Measurements from ENCODE around the gene OR2V2. TPM values are rescaled to one million over a fixed set of nuclear protein-coding genes. Genes with fewer than 3 reads are reported as not detected.

OR2V2 gene
- total RNA-seq, 2 experiments from 2014 or later: not detected

DNA sequence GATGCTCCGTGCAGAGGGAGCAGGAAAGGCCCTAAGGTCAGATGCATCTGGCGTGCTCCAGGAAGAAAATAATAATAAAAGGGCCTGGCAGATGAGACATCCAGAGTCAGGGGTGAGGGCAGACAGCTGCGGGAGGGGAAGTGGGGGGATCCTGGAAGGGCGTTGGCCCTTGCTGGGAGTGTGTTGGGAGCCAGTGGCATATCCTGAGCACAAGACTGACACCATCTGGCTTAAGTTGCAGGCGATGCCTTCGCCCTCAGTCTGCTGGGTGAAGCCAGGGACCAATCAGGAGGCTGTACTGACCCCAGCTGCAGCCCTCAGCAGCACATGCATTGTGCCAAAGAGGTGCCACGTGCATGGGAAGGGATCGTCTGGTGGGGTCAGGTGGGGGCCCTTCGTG, 3.8 kb downstream of the OR2V2 start:
- CTCF ChIA-PET: no interaction called here
- H3K27me3 ChIP-seq (ENCODE audit: control insufficient read depth in 1 of 2, insufficient read depth in 2 of 2, low read length in 2 of 2): peaks cover 0 to 22% of the 10 kb centered on the region in 2 experiments
- no peaks in the 10 kb centered on the region for H3K4me1 ChIP-seq (ENCODE audit: insufficient read depth, low read length)
- no peak for DNase-seq
- no peak overlapping the region for H3K4me3 Mint-ChIP-seq
- H3K27me3 Mint-ChIP-seq: peaks cover 31% of the 10 kb centered on the region
- ATAC-seq (ENCODE audit: poor library complexity): no peak
- H3K36me3 Mint-ChIP-seq (ENCODE audit: low read depth): no peaks in the 10 kb centered on the region
- H3K36me3 ChIP-seq (ENCODE audit: insufficient read depth, low read length): no peaks in the 10 kb centered on the region
- H3K4me1 Mint-ChIP-seq (ENCODE audit: low read depth): peaks cover 5% of the 10 kb centered on the region
- TF ChIP-seq, protein P1, sequence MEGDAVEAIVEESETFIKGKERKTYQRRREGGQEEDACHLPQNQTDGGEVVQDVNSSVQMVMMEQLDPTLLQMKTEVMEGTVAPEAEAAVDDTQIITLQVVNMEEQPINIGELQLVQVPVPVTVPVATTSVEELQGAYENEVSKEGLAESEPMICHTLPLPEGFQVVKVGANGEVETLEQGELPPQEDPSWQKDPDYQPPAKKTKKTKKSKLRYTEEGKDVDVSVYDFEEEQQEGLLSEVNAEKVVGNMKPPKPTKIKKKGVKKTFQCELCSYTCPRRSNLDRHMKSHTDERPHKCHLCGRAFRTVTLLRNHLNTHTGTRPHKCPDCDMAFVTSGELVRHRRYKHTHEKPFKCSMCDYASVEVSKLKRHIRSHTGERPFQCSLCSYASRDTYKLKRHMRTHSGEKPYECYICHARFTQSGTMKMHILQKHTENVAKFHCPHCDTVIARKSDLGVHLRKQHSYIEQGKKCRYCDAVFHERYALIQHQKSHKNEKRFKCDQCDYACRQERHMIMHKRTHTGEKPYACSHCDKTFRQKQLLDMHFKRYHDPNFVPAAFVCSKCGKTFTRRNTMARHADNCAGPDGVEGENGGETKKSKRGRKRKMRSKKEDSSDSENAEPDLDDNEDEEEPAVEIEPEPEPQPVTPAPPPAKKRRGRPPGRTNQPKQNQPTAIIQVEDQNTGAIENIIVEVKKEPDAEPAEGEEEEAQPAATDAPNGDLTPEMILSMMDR (IDR thresholded peaks at IDR 0.05): no peak
- no peaks in the 10 kb centered on the region for H3K9me3 Mint-ChIP-seq
- intact Hi-C loops (cut with DNase I, micrococcal nuclease): loop anchor here (10.0 kb wide), 2 partner anchors 366 to 656 kb away; partner anchors contain the start of gene CNOT6 (in 1 of the 2)
- no peak overlapping the region for H3K4me3 ChIP-seq (ENCODE audit: low read length)
- H3K9me3 ChIP-seq (ENCODE audit: control insufficient read depth in 1 of 2, insufficient read depth in 1 of 2, low read length in 2 of 2): no peaks in the 10 kb centered on the region
- no peak overlapping the region for H3K27ac Mint-ChIP-seq
- POLR2A ChIA-PET: no interaction called here
- H3K27ac ChIP-seq (ENCODE audit: low read depth in 1 of 2, low read length in 2 of 2): no peak overlapping the region

DNA sequence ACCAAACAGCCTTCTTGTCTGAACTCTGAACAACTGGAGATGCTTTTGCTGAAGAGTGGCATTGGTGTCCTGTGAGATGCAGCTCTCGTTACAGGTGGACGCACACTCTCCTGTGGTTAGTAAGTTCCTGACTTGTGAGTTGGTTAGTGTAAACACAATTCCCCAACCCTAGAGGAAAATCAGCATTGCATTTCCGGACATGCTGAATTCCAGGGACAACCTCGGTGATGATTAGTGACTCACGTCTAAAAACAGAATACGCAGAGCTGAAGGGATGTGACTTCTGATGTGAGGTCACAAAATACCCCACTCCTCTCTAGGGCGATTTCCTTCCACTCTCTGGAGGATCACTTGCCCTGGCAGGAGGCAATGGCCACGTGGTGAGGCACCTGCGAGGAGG, 5.0 kb downstream of the OR2V2 start:
- no peak overlapping the region for H3K27ac Mint-ChIP-seq
- no peak overlapping the region for H3K4me3 ChIP-seq (ENCODE audit: low read length)

DNA sequence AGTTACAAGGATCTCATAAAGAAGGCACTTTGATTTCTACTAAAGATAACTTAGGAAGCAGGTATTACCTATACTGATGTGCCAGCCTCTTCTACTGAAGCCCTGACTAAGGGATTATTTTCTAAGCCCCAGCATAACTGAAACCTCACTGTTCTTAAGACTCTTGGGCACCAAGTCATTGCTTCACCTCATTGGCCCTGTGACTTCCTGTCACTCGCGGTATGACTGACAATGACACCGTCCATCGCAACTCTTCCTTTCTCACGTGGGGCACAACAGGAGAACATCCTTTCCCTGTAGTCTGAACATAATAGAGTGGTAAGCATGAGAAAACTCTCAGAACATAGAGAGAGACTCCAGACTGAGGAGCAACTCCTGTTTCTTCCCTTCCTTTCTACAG, 6.4 kb downstream of the OR2V2 start:
- TF ChIP-seq, protein P1 (IDR thresholded peaks at IDR 0.05): no peak
- Histone ChIP-seq H3K4me1 (ENCODE audit: insufficient read depth, low read length) (no peaks in the 10 kb centered on the region), H3K36me3 (ENCODE audit: insufficient read depth, low read length) (no peaks in the 10 kb centered on the region), H3K27me3 (ENCODE audit: control insufficient read depth in 1 of 2, insufficient read depth in 2 of 2, low read length in 2 of 2) (peaks cover 3 to 10% of the 10 kb centered on the region in 2 experiments), H3K9me3 (ENCODE audit: control insufficient read depth in 1 of 2, insufficient read depth in 1 of 2, low read length in 2 of 2) (no peaks in the 10 kb centered on the region), H3K4me3 (ENCODE audit: low read length) (no peak overlapping the region), H3K27ac (ENCODE audit: low read depth in 1 of 2, low read length in 2 of 2) (no peak overlapping the region)
- peaks cover 5% of the 10 kb centered on the region for H3K4me1 Mint-ChIP-seq (ENCODE audit: low read depth)
- H3K4me3 Mint-ChIP-seq: no peak overlapping the region
- H3K27ac Mint-ChIP-seq: no peak overlapping the region
- no peak for DNase-seq
- no peaks in the 10 kb centered on the region for H3K36me3 Mint-ChIP-seq (ENCODE audit: low read depth)
- intact Hi-C loops (cut with DNase I, micrococcal nuclease): loop anchor here (10.0 kb wide), 2 partner anchors 369 to 659 kb away; partner anchors contain the start of gene CNOT6 (in 1 of the 2)
- ChIA-PET POLR2A (no interaction called here), CTCF (no interaction called here)
- peaks cover 17% of the 10 kb centered on the region for H3K27me3 Mint-ChIP-seq
- peak; percentile 37 for ATAC-seq (ENCODE audit: poor library complexity)
- H3K9me3 Mint-ChIP-seq: no peaks in the 10 kb centered on the region

More for the DNA sequence above, 5.0 kb downstream of the OR2V2 start:
- Histone ChIP-seq H3K27me3 (ENCODE audit: control insufficient read depth in 1 of 2, insufficient read depth in 2 of 2, low read length in 2 of 2) (peaks cover 0 to 19% of the 10 kb centered on the region in 2 experiments), H3K36me3 (ENCODE audit: insufficient read depth, low read length) (no peaks in the 10 kb centered on the region), H3K4me1 (ENCODE audit: insufficient read depth, low read length) (no peaks in the 10 kb centered on the region), H3K9me3 (ENCODE audit: control insufficient read depth in 1 of 2, insufficient read depth in 1 of 2, low read length in 2 of 2) (no peaks in the 10 kb centered on the region), H3K27ac (ENCODE audit: low read depth in 1 of 2, low read length in 2 of 2) (no peak overlapping the region)
- ChIA-PET POLR2A (no interaction called here), CTCF (no interaction called here)
- Mint-ChIP-seq H3K4me1 (ENCODE audit: low read depth) (peaks cover 5% of the 10 kb centered on the region), H3K27me3 (peaks cover 21% of the 10 kb centered on the region), H3K36me3 (ENCODE audit: low read depth) (no peaks in the 10 kb centered on the region), H3K9me3 (no peaks in the 10 kb centered on the region), H3K4me3 (no peak overlapping the region)
- no peak for DNase-seq
- no peak for ATAC-seq (ENCODE audit: poor library complexity)
- intact Hi-C loops (cut with DNase I, micrococcal nuclease): loop anchor here (10.0 kb wide), 2 partner anchors 368 to 658 kb away; partner anchors contain the start of gene CNOT6 (in 1 of the 2)
- TF ChIP-seq, protein P1 (IDR thresholded peaks at IDR 0.05): no peak
